HL-60 (cell line): ENCODE data around the gene UBE2R2.

Source experiments
- DNase-seq, 2 experiments: peaks; one replicate each; pipeline ENCODE4 v3.0.0-alpha.2; 2010 to 2020; ENCODE audit warnings: low read depth in 1 of 2, low spot score in 1 of 2
- H3K27ac ChIP-seq: fragments of 250-450 bp; sonication (Bioruptor Pico); replicated peaks from 2 replicates; pipeline ENCODE4 v1.5.1; 2020; ENCODE audit warnings: mild to moderate bottlenecking, moderate library complexity
- H3K27me3 ChIP-seq: fragments of 250-450 bp; sonication (Bioruptor Pico); 2 replicates; pipeline ENCODE4 v1.5.1; 2021; ENCODE audit warnings: mild to moderate bottlenecking, moderate library complexity; ENCODE audit not compliant: insufficient read depth, poor library complexity, severe bottlenecking
- H3K4me3 ChIP-seq: replicated peaks from 2 replicates; pipeline ENCODE4 v1.5.1; 2011; ENCODE audit warnings: mild to moderate bottlenecking, control low read depth, low read length; ENCODE audit not compliant: insufficient read depth
- CTCF ChIP-seq: IDR thresholded peaks from one replicate; pipeline ENCODE4 v1.5.1; 2011; ENCODE audit warnings: low read length, control low read depth, inconsistent platforms; ENCODE audit not compliant: insufficient read depth
- GABPA ChIP-seq: IDR thresholded peaks from 2 replicates; pipeline ENCODE4 v1.6.1; 2012; ENCODE audit warnings: low read depth
- POLR2AphosphoS5 ChIP-seq: IDR thresholded peaks from 2 replicates; pipeline ENCODE4 v1.6.1; 2012; ENCODE audit warnings: low read depth
- REST ChIP-seq: IDR thresholded peaks from 2 replicates; pipeline ENCODE4 v1.6.1; 2012; ENCODE audit warnings: low read depth; ENCODE audit not compliant: insufficient replicate concordance
- SPI1 ChIP-seq: IDR thresholded peaks from 2 replicates; pipeline ENCODE4 v1.6.1; 2012; ENCODE audit warnings: low read depth, mild to moderate bottlenecking, borderline replicate concordance

The UBE2R2 gene

GRCh38 chr9:33921967-33922895, 105.3 kb downstream of the UBE2R2 start:
- Histone ChIP-seq H3K27ac (no peak overlapping the region), H3K4me3 (no peak overlapping the region), H3K27me3 (no peaks in the 10 kb centered on the region)
- TF ChIP-seq SPI1 (no peak), REST (no peak), GABPA (no peak), POLR2AphosphoS5 (no peak), CTCF (peak; percentile 71)
- DNase-seq, result peak in 1 of 2 experiments; percentile 26

GRCh38 chr9:33923079-33923478, 106.1 kb downstream of the UBE2R2 start:
- H3K4me3 ChIP-seq, result no peak overlapping the region
- TF ChIP-seq REST (no peak), SPI1 (no peak), CTCF (no peak), POLR2AphosphoS5 (no peak; the same call in 1 of the 2 replicates), GABPA (no peak)
- H3K27ac ChIP-seq, result no peak overlapping the region
- H3K27me3 ChIP-seq, result no peaks in the 10 kb centered on the region
- DNase-seq, result no peak

GRCh38 chr9:33923998-33924701, 107.2 kb downstream of the UBE2R2 start:
- DNase-seq, result no peak
- Histone ChIP-seq H3K27me3 (no peaks in the 10 kb centered on the region), H3K27ac (no peak overlapping the region), H3K4me3 (no peak overlapping the region)
- TF ChIP-seq GABPA (no peak), REST (no peak), POLR2AphosphoS5 (no peak), CTCF (no peak), SPI1 (no peak)
